NOMO-1 (cell line): ENCODE measurements around the gene LMTK2.

Source experiments
- DNase-seq, 2 experiments: peaks; one replicate each; lab custom pipeline; 2025; ENCODE audit not compliant: unreplicated experiment in 2 of 2; lab: John Stamatoyannopoulos, UW

Gene LMTK2

DNA sequence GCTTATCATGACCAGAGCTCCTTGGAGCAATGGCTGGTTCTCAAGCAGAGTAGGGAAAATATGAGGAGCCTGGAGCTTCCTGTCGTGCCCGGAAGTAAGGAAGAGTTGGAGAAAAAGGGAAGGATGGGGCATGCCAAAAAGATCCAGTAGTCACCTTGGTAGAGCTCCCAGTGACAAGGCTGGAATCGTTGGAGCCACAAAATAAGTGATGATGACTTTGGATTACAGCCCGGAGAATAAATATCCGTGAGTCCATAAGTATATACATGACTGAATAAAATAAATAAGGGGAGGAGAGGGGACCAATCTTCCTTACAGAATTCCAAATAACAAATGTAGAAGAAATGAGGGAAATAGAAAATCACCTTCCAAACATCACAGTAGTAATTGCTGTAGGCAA lies 29.3 kb downstream of the LMTK2 start:
- no peak for DNase-seq

DNA sequence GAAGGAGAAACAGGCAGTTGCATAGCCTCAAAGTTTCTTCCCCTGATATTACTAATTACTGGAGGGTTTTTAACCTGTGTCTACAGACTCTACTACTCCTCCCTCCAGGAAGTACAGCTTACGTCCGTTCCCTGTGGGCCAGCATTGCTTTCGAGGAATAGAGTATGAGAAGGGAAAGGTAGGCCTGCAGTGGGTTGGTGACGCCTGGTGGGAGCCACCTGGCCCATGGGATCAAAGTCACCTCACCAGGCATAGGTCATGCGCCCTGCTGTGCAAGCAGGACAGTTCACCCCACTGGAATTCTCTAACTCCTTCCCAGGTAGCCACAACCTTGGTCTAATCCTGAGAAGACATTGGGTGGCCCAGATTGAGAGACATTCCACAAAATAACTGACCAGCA lies 29.8 kb downstream of the LMTK2 start:
- no peak for DNase-seq

DNA sequence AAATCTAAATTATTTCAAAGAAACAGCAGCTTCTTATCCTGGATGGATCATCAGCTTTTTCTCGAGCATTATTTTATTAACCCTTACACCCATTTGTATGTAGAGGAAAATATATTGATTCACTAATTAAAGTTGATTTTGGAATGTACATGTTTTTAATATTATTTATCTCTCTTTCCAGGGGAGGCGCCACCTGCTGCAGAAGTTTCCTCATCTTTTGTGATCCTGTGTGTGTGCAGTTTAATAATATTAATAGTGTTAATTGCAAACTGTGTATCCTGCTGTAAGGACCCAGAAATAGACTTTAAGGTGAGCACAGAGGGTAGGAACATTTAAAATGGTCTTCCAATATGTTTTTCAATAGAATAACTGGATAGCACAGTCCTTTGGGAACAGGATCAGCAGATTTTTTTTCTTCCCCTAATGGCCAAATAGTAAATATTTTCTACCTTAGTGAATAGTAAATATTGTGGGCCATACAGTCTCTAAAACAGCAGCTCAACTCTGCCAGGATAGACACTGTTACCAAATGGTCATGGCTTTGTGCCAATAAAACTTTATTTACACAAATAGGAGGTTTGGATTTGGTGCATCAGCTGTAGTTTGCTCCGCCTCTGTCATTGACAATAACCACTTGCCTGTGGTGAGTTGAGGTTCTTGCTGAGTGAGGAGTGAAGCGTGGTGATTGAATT lies 30.6 kb downstream of the LMTK2 start:
- no peak for DNase-seq

- peak; percentile 89 to 99 for DNase-seq
Observed at GRCh38 chr7:98137826-98138151, 31.1 kb downstream of the LMTK2 start.

DNA sequence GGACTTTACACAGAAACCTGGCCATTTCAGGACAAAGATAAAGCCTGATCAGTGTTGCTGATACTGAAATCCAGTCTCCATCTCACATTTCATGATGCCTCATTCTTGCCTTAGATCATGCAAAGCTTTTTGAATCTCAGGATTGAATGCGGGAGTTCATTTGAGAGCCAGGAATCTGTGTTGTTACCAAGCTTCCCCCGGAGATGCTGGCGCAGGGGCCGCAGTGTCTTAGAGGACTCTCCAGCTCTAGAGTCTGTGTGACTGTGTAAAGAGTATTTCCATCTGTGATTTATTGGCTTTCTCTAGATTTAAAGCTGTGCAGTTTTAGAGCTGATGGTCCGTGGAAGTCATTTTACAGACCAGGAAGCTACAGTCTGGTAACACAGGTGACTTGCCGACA lies 32.0 kb downstream of the LMTK2 start:
- no peak for DNase-seq

DNA sequence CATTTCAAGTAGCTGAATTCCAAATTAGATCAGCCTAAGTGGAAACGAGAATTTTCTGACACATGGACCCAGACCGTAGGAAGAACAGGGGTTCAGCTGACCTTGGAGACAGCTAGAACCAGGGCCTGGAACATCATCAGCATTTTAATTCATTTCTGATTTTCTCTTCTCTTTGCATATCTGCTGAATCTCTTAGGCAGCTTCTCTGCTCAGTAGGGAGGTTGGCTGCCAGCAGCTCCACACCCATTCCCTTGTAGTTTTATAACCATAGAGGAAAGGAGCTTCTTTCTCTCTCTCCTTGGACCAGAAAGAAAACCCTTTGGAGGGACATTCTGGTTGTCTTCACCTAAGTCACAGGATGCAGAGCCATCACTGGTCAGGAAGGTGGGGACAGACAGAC lies 36.0 kb downstream of the LMTK2 start:
- no peak for DNase-seq

GRCh38 chr7:98148607-98149006 lies 41.9 kb downstream of the LMTK2 start:
- DNase-seq, result no peak

- no peak for DNase-seq
Observed at GRCh38 chr7:98149116-98149692, 42.5 kb downstream of the LMTK2 start.

GRCh38 chr7:98151884-98152283 lies 45.2 kb downstream of the LMTK2 start:
- no peak for DNase-seq

GRCh38 chr7:98156700-98157099 lies 50.0 kb downstream of the LMTK2 start:
- DNase-seq, result no peak

DNA sequence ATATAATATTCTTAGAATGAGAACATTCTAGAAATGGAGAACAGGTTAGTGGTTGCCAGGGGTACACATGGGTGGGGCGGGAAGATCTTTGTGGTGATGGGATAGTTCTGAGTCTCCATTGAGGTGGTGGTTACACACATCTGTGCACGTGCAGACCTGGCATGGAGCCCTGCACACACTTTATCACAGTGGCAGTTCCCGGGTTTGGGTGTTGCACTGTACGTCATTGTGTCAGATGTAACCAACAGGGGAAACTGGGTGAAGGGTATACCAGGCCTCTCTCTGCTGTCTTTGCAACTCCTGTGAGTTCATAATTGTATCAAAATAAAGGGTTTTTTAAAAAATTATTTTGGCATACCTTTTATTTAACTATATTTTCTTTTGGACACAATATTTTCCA lies 51.1 kb downstream of the LMTK2 start:
- no peak for DNase-seq

GRCh38 chr7:98162758-98163157 lies 56.1 kb downstream of the LMTK2 start:
- peak; percentile 70 to 90 for DNase-seq

GRCh38 chr7:98163269-98163668 lies 56.6 kb downstream of the LMTK2 start:
- no peak for DNase-seq

DNA sequence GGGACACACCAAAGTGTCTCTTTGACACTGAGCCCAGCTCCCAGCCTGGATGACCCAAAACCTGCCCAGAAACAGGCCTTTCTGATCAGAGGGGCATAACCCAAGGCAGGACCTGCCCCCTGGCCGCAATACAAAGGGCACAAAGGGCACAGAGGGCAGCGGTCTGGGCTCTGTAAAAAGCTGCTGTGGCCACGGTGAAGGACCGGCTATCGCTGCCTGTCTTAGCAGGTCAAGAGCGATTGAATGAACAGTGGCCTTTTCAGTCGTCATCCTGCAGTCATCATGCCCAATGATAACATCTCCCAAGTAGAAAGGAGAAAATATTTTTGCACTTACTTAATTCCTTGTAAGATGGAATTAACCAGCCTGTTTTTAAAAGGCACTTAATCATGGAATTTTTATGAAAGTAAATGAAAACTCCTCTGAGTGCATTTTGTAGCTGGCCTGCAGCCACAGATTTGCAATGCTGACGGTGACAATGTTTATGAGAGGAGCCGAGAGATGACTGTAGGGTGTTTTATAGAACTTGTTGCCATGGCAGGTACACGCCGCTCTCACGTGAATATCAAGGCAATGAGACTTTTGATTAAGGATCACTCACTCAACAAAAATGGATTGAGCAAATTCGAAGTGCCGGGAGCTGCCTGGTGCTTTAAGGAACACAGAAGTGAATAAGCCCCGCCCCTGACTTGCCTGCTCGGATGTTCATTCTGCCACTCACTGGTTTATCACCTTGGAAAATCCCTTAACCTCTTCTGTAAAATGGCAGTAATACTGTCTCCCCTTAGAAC lies 57.2 kb downstream of the LMTK2 start:
- DNase-seq, result no peak

DNA sequence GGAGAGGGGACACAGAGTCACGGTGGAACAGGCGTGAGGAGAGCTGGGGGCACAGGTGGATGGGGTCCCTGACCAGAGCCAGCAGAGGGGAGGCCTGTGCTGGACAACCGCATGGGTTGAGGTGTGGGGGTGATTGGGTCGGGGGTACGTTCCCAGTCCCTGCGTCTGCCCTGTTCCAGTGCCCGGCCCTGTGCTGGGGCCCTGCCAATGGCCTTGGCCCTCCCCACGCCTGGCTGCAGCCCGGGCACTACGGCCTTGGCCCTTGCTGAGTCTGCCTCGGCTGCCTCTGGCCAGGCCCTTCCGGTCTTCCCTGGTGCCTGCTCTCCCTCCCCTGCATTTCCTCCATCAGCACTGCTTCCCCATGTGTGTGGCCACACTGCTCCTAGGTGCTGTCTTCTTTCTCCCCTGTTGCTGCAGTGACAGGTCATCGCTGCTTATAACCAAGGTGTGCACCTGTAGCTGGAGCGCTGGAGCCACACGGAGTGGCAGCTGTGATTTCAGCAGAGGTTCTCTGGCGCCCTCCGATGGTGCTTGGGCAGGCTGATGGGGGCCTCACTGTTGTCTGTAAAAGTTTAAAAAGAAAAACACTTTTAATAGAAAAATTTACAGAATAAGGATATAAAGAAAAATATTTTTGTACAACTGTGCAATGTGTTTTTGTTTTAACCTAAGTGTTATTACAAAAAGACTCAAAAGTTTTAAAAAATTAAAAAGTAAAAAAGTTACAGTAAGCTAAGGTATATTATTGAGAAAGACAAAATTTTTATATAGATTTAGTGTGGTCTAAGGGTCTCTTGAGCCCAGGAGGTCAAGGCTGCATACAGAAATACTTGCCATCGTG lies 59.4 kb downstream of the LMTK2 start:
- peak; percentile 9 to 38 for DNase-seq

- DNase-seq, result no peak
Observed at GRCh38 chr7:98166668-98166970, 60.0 kb downstream of the LMTK2 start.

DNA sequence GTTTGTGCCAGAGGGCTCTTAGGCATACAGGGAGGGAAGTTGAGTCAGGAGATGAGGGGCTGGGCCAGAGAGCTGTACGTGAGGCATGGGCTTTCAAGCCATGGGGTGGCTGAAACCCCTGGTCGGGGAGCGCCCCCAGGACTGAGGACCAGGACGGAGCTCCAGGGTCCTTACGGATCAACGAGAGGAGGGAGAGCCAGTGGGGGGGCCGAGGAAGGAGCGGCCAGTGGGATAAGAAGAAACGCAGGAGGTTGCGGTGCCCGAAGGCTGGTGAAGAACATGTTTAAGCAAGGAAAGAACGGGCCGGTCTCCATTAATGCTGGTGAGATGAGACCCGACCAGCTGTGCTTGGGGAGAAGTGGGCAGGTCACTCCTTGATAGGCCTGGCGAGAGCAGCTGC lies 61.0 kb downstream of the LMTK2 start:
- DNase-seq, result no peak

DNA sequence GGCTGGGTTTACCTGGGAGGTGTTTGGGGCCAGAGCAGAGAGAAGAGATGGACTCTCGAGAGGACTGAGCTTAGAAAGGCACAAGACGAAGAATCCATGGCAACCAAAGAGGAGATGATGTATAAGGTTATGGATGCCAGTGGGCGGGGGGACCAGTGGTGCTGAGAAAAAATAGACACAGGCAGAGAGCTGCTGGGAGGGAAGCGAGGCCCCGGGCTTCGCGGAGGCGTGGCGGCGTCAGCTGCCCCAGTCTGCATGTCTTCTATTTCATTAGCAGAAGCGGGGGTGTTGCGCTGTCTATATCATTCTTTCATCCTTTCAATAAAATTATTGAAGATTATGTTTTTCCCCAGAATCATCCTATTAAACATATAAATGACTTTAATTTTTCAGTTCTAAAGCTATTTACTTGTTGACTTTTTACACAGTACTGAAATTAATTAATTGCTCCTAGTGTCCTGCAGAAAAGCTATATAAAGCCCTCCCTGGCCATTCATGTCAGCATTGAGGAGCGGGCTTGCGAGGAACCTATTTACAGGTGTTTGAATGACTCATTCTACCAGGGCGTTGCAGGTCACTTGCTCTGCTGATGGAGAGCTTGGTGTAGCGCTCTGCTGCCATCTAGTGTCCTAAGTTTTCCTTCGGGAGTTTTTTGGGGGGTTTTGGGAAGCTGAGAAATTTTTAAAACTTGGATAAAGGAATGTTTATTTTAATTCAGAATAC lies 61.7 kb downstream of the LMTK2 start:
- peak; percentile 25 to 40 for DNase-seq

- peak in 1 of 2 experiments; percentile 10 for DNase-seq
Observed at GRCh38 chr7:98168904-98169621, 62.4 kb downstream of the LMTK2 start.

DNA sequence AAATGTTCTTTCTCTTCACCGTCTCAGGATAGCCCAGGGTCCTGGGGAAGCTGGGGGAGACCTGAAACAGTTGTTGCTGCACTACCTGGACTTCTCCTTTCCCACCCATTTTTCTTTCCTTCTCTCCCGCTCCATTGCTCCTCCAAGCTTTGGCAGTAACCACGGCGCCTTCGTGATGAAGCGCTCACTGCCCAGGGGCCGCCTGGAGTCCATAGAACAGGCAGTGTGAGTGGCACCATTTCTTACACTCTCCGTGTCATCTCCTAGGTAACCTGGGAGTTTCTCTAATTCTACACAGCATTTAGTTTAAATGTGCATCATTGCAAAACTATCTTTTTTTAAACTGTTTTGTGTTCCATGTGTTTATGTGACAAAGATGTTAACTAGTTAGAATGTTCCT lies 64.3 kb downstream of the LMTK2 start:
- no peak for DNase-seq
